Hepatocyte (in vitro differentiated cells): ENCODE results near the gene LPAR1. TPM values are rescaled to one million over a fixed set of nuclear protein-coding genes. Genes with fewer than 3 reads are reported as not detected.

ENCODE experiments used
- DNase-seq: peaks from one replicate; pipeline ENCODE4 v3.0.0-alpha.2; 2016; ENCODE audit warnings: low spot score
- H2AFZ ChIP-seq: fragments of 200-600 bp; sonication (generic); 2 replicates; pipeline ENCODE4 v1.6.0; 2016; ENCODE audit warnings: antibody characterized with exemption, mild to moderate bottlenecking
- H3K27ac ChIP-seq: fragments of 200-600 bp; sonication (generic); 2 replicates; pipeline ENCODE4 v1.5.1; 2016; ENCODE audit warnings: mild to moderate bottlenecking
- H3K27me3 ChIP-seq: fragments of 200-600 bp; sonication (generic); 2 replicates; pipeline ENCODE4 v1.6.1; 2016
- H3K36me3 ChIP-seq: fragments of 200-600 bp; sonication (generic); replicated peaks from 2 replicates; pipeline ENCODE4 v1.5.1; 2016; ENCODE audit warnings: low read depth; ENCODE audit not compliant: insufficient read depth
- H3K4me1 ChIP-seq: fragments of 200-600 bp; sonication (generic); 2 replicates; pipeline ENCODE4 v1.5.1; 2016; ENCODE audit warnings: mild to moderate bottlenecking, moderate library complexity; ENCODE audit not compliant: insufficient read depth
- H3K4me2 ChIP-seq: fragments of 200-600 bp; sonication (generic); 2 replicates; pipeline ENCODE4 v1.6.0; 2016
- H3K4me3 ChIP-seq: fragments of 200-600 bp; sonication (generic); 2 replicates; pipeline ENCODE4 v1.5.1; 2016; ENCODE audit warnings: mild to moderate bottlenecking
- H3K79me2 ChIP-seq: fragments of 200-600 bp; sonication (generic); 2 replicates; pipeline ENCODE4 v1.6.0; 2017; ENCODE audit warnings: mild to moderate bottlenecking
- H3K9me2 ChIP-seq: fragments of 200-600 bp; sonication (generic); replicated peaks from 2 replicates; pipeline ENCODE4 v1.6.0; 2017; ENCODE audit warnings: mild to moderate bottlenecking; ENCODE audit not compliant: insufficient read depth
- H3K9me3 ChIP-seq: fragments of 200-600 bp; sonication (generic); 2 replicates; pipeline ENCODE4 v1.5.1; 2016; ENCODE audit warnings: low read depth, mild to moderate bottlenecking
- H4K20me1 ChIP-seq: fragments of 200-600 bp; sonication (generic); 2 replicates; pipeline ENCODE4 v1.6.0; 2016; ENCODE audit warnings: mild to moderate bottlenecking; ENCODE audit not compliant: insufficient read depth, poor library complexity, severe bottlenecking
- CTCF ChIP-seq: fragments of 200-600 bp; sonication (generic); IDR thresholded peaks from 2 replicates; pipeline ENCODE4 v1.5.1; 2016; ENCODE audit warnings: antibody characterized with exemption, mild to moderate bottlenecking; ENCODE audit not compliant: poor library complexity
- EZH2 ChIP-seq: fragments of 200-600 bp; sonication (generic); IDR thresholded peaks from 2 replicates; pipeline ENCODE4 v1.6.1; 2016; ENCODE audit warnings: antibody characterized with exemption, mild to moderate bottlenecking, borderline replicate concordance
- EZH2phosphoT487 ChIP-seq: fragments of 200-600 bp; sonication (generic); IDR thresholded peaks from one replicate; pipeline ENCODE4 v1.6.1; 2018; ENCODE audit warnings: antibody characterized with exemption, mild to moderate bottlenecking, low read depth, moderate library complexity; ENCODE audit not compliant: unreplicated experiment, severe bottlenecking
- WGBS: methylation state at CpG from one replicate; pipeline ENCODE4 v1.1.6; 2016; ENCODE audit warnings: low lambda C conversion rate; ENCODE audit errors: missing lambda C conversion rate; 5-methylcytosine and 5-hydroxymethylcytosine counted together
- polyA plus RNA-seq: library from polyadenylated mRNA; unstranded; fragments of >200 nt; fragmentation: Nextera tagmentation; extraction: Ambion mirVana; gene quantifications from 2 replicates; pipeline ENCODE4 v1.2.1, GENCODE V29; 2016
- total RNA-seq: library from RNA; depleted of rRNA; stranded (reverse); fragments of >200 nt; gene quantifications from 2 replicates; pipeline ENCODE4 v1.2.3, GENCODE V29; 2014

Gene LPAR1
- total and polyA plus RNA-seq, 2 experiments from 2014 or later = 20.2 to 36.8 TPM

GRCh38 chr9:111037708-111038330, 451 bp downstream of the LPAR1 start:
- Histone ChIP-seq H3K4me1 (peaks cover 18% of the 10 kb centered on the region), H3K4me2 (peak overlapping the region; percentile 91), H3K27me3 (no peaks in the 10 kb centered on the region), H4K20me1 (peaks cover 22% of the 10 kb centered on the region), H2AFZ (peak overlapping the region; percentile 83), H3K9me3 (no peaks in the 10 kb centered on the region), H3K36me3 (no peaks in the 10 kb centered on the region), H3K9me2 (no peaks in the 10 kb centered on the region), H3K79me2 (peaks cover 43% of the 10 kb centered on the region), H3K4me3 (peak overlapping the region; percentile 80), H3K27ac (peak overlapping the region; percentile 91)
- no peak for TF ChIP-seq EZH2
- TF ChIP-seq CTCF = peak; percentile 33
- TF ChIP-seq EZH2phosphoT487 = no peak
- DNase-seq = peak; percentile 88
- WGBS = under 1% methylated on average over 25 of the region's 83 CpGs

- Histone ChIP-seq H2AFZ (peak overlapping the region; percentile 83), H3K9me3 (no peaks in the 10 kb centered on the region), H3K4me1 (peaks cover 18% of the 10 kb centered on the region), H4K20me1 (peaks cover 27% of the 10 kb centered on the region), H3K79me2 (peaks cover 48% of the 10 kb centered on the region), H3K27ac (peak overlapping the region; percentile 91), H3K36me3 (no peaks in the 10 kb centered on the region), H3K4me2 (peak overlapping the region; percentile 87), H3K4me3 (peak overlapping the region; percentile 63), H3K27me3 (no peaks in the 10 kb centered on the region), H3K9me2 (no peaks in the 10 kb centered on the region)
- WGBS = under 1% methylated on average over 13 of the region's 13 CpGs
- peak; percentile 53 for DNase-seq
- TF ChIP-seq CTCF = no peak
- TF ChIP-seq EZH2phosphoT487 = no peak
- no peak for TF ChIP-seq EZH2
Measured at GRCh38 chr9:111037356-111037707, 938 bp downstream of the LPAR1 start.

GRCh38 chr9:111036946-111037345, 1.3 kb downstream of the LPAR1 start:
- H3K9me2 ChIP-seq = no peaks in the 10 kb centered on the region
- peaks cover 30% of the 10 kb centered on the region for H4K20me1 ChIP-seq
- H3K79me2 ChIP-seq = peaks cover 52% of the 10 kb centered on the region
- H3K9me3 ChIP-seq = no peaks in the 10 kb centered on the region
- peaks cover 18% of the 10 kb centered on the region for H3K4me1 ChIP-seq
- 9% methylated on average over 8 of the region's 8 CpGs for WGBS
- DNase-seq = no peak
- H3K27ac ChIP-seq = peak overlapping the region; percentile 91
- no peak for TF ChIP-seq CTCF
- TF ChIP-seq EZH2 = no peak
- TF ChIP-seq EZH2phosphoT487 = no peak
- no peaks in the 10 kb centered on the region for H3K36me3 ChIP-seq
- no peaks in the 10 kb centered on the region for H3K27me3 ChIP-seq
- H3K4me2 ChIP-seq = peak overlapping the region; percentile 87
- H3K4me3 ChIP-seq = peak overlapping the region; percentile 63
- H2AFZ ChIP-seq = peak overlapping the region; percentile 83
